GM18498 (cell line): ENCODE data around the gene IL3RA.
"Not testable (repeated sequence)": the region's sequence is repeated elsewhere in the genome, so short reads cannot be mapped to it uniquely, and the experiment has no call there.

Source experiments
- ATAC-seq: cut with Tn5 transposase; IDR thresholded peaks from one replicate; pipeline ENCODE4 v1.9.1; 2021; ENCODE audit warnings: mild to moderate bottlenecking, moderate library complexity; ENCODE audit not compliant: unreplicated experiment

Gene IL3RA

DNA sequence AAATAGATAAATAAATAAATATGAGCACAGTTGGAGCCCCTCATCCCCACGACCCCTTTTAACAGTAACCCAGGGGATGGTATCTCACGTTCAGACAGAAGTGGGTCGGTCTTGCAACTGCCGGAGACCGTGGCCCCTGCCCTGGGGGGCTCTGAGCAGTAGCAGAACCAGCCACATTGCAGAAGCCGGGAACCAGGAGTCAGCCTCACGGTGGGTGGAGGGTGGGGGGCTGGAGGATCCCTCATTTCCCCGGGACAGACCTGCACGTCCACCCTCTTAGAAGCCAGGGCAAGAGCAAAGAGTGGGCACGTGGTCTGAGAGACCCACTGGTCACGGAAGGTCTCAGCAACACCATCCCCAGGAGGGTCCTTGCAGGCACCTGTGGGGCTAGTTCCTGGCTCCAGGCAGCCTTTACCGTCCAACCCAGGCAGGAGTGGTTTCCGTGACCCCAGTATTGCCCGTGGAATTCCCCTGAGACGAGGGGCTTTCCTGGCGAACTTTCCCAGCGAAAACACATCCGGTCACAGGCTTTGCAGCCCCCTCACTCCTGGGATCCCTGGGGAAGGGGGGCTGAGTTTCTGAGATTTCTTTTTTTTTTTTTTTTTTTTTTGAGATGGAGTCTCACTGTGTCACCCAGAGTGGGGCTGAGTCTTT is 8.8 kb upstream of the IL3RA start:
- peak; percentile 38 for ATAC-seq

DNA sequence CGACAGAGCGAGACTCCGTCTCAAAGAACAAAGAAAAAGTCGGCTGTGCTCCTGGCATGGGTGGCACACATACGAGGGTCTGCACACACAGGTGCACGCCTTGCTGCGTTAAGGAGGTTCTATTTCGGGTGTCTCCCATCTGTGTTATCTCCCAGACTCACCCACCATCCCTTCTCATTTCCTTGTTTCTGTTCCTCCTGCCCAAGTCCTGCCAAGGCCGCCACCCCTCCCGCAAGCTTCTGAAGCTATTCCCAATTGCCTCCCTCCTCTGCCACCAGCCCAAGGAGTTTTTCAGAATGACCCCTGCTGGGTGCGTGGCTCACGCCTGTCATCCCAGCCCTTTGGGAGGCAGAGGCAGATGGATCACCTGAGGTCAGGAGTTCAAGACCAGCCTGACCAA is 6.0 kb upstream of the IL3RA start:
- no peak for ATAC-seq

DNA sequence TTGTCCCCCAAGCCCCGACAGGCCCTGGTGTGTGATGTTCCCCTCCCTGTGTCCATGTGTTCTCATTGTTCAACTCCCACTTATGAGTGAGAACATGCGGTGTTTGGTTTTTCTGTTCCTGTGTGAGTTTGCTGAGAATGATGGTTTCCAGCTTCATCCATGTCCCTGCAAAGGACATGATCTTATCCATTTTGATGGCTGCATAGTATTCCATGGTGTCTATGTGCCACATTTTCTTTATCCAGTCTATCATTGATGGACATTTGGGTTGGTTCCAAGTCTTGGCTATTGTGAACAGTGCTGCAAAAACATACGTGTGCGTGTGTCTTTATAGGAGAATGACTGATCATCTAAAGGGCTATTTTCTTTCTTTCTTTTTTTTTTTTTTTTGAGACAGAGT is 4.2 kb upstream of the IL3RA start:
- ATAC-seq = not testable (repeated sequence)

DNA sequence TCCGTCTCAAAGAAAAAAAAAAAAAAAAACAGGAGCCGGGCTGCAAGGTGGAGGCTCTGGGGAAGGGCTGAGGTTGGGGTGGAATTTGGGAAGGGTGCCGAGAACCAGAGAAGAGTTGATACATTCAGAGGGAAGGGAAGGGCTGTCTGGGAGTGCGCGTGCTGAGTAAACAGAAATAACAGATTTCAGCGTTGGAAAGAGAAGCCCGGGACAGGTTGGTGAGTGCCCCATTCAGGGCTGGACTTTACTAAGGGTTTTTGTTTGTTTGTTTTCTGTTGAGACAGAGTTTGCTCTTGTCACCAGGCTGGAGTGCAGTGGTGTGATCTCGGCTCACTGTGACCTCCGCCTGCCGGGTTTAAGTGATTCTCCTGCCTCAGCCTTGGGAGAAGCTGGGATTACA is 1.7 kb upstream of the IL3RA start:
- ATAC-seq = no peak

DNA sequence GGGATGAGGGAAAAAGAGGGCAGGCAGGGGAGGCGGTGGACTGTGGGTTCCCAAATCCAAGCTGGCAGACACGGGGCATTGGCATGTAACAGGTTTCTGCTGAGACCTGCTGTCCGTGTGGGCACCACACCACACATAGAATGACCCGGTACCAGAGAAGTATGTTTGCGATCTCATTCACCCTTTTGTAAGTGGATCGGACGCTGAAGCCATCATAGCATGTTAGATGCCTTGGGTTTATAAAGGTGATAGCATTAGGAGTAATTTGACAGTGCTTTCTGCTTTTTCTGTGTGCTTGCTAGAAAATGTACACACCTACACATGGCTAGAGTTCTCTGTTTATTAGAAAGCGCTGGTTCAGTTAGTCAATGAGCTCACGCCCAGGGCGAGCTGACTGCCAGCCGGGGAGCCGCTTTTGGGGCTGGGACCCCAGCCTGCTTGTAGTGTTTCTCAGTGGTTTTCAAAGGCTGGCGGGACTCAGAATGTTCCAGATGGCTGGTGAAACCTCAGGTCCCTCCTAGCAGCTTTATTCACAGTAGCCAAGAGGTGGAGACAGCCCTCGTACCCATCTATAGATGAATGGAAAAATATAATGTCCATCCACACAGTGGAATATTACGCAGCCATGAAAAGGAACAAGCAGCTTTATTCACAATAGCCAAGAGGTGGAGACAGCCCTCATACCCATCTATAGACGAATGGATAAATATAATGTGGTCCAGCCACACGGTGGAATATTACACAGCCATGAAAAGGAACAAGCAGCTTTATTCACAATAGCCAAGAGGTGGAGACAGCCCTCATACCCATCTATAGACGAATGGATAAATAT is 579 bp downstream of the IL3RA start:
- peak; percentile 38 for ATAC-seq

DNA sequence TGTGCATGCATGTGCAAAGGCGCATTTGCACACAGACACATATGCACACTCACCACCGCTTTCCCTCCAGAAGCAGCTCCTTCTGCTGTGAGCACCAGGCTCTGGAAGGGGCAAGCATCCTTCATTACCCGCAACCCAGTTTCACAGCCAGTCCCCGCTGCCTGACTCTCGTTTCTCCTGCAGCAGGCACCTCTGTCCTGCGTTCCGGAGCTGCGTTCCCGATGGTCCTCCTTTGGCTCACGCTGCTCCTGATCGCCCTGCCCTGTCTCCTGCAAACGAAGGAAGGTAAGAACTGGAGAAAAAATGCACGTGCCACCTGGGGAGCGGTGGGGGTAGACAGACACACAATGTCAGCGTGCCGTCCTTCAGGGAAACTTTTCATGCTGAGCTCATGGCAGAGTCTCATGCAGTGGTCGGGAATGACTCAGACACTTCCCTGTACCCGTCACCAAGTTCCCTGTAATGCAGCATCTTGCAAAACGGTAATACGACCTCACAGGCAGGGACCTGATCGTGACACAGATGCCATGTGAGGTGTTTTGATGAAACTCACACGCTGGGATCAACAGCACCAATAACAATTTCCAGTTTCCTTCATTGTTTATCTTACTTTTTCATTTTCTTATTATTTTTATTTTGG is 5.1 kb downstream of the IL3RA start:
- no peak for ATAC-seq

DNA sequence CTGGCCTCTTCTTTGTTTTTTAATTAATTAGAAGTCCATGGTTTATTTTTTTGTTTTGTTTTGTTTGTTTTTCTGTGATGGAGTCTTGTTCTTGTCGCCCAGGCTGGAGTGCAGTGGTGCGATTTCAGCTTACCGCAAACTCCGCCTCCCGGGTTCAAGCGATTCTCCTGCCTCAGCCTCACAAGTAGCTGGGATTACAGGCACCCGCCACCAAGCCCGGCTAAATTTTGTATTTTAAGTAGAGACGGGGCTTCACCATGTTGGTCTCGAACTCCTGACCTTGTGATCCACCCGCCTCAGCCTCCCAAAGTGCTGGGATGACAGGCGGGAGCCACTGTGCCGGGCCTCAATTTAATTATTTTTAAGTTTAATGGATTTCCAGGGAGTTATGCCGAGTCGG is 13.0 kb downstream of the IL3RA start:
- ATAC-seq = not testable (repeated sequence)

DNA sequence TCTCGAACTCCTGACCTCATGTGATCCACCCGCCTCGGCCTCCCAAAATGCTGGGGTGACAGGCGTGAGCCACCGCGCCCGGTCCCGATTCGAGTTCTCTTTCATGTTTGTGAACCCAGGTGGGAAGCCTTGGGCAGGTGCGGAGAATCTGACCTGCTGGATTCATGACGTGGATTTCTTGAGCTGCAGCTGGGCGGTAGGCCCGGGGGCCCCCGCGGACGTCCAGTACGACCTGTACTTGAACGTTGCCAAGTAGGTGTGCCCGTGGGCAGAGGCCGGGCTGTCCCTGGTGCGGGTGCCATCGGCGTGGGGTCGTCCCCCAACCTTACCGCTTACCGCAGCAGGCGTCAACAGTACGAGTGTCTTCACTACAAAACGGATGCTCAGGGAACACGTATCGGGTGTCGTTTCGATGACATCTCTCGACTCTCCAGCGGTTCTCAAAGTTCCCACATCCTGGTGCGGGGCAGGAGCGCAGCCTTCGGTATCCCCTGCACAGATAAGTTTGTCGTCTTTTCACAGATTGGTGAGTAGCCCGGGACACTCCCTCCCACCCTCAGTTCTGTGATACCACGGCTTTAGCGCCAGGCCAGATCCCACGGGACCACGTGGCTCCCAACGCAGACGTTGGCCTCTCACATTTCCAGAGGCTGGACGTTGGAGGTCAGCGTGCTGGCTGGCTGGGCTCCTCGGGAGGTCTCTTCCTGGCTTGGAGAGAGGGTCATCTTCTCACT is 15.6 kb downstream of the IL3RA start:
- ATAC-seq = no peak

DNA sequence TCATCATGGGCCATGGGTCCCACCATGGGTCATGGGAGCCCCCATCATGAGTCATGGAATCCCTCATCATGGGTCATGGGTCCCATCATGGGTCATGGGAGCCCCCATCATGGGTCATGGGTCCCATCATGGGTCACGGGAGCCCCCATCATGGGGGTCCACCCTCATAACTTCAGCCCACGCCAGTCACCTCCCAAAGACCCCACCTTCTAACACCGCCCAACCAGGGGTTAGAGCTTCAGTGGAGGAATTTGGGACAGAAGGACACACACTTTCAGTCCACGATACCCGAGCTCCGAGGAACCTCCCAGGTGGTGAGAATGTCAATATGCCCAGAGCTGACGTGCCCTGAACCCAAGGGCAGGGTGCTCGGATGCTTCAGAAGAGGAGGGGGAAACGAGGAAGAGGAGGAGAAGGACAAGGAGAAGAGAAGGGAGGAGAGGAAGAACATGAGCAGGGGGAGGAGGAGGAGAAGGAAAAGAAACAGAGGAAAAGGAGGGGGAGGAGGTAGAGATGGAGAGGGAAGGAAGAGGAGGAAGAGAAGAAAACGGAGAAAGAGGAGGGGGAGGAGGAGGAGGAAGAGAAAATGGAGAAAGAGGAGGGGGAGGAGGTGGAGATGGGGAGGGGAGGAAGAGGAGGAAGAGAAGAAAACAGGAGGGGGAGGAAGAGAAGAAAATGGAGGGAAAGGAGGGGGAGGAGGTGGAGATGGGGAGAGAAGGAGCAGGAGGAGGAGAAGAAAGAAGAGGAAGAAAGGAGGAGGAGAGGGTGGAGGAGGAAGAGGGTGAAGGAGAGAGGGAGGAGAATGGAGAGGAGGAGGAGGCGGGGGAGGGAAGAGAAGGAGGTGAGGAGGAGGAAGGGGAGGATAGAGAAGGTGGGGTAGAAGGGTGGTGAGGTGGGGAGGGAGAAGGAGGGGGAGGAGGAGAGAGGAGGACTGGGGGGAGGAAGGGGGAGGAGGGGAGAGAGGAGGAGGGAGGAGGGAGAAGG is 17.7 kb downstream of the IL3RA start:
- ATAC-seq = no peak

DNA sequence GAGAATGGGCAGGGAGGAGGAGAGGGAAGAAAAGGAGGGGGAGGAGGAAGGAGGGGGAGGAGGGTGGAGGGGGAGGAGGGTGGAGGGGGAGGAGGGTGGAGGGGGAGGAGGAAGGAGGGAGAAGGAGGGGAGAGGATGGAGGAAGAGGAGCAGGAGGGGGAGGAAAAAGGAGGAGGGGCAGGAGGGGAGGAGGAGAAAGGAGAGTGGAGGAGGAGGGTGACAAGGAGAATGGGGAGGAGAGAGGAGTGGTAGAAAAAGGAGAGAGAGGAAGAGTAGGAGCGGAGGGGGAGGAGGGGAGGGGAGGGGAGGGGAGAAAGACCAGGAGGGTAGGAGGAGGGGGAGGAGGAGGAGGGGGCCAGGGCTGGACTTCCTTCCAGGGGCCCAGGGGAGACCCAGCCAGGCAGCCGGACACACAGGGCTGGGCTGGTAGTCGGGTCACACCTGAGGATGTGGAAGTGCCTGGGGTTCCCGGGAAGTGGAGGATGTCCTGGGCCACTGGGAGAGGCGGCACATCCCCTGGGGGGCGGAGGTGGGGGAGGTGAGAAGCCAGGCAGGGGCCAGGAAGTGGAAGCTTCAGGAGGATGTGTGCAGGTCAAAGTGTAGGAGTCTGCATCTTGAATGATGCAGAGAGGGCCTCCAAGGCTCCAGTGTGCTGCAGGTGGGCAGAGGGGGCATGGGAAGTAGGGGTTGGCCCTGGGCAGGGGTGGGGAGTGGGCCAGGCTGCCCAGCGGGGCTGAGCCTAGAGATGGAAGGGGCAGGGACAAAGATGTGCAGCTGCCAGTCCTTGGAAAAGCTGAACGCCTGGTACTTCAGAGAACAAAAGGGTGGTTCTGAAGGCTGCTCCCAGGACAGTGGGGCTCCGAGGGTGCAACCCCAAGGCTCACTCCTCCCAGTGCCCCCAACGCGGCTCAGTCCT is 18.8 kb downstream of the IL3RA start:
- no peak for ATAC-seq

DNA sequence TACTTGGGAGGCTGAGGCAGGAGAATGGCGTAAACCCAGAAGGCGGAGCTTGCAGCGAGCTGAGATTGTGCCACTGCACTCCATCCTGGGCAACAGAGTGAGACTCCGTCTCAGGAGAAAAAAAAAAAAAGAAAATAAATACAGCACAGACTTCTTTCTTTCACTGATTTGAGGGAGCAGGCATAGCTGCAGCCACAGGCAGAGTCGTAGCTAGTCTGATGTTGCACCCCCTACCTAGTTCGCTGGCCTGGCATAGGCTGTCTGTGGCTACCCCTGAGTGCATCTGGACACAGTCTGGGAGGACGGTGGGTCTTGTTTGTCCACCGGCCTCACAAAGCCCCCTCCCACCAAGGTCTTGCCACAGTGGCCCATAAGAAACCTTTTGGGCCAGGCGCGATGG is 21.4 kb downstream of the IL3RA start:
- no peak for ATAC-seq

DNA sequence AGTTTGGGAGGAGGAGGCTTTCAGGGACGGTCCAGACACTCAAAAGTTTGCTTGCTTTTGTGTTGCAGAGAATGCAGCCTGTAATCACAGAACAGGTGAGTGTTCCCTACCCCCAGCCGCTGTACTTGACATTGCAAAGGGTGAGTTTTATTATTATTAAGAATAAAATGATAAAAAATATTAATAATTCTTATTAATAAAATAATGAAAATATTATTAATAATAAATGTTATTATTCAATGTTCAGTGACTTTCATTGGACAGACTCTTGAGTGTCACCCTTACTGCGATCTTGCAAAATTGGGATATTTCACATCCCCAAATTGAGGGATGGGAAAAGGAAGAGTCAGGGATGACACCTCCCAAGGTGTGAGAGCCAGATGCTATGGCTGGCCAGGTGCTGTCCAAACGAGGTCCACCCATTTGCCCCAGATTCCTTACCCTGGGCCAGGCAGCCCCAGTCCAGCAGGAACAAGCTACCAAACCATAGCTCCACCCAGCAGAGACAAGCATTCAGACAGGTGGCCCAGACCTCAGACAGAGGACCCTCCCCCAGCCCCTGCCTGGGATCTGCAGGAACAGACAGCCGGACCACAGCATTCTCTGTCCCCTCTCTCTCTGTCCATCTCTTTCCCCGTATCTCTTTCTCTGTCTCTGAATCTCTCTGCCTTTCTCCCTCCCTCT is 22.4 kb downstream of the IL3RA start:
- no peak for ATAC-seq

DNA sequence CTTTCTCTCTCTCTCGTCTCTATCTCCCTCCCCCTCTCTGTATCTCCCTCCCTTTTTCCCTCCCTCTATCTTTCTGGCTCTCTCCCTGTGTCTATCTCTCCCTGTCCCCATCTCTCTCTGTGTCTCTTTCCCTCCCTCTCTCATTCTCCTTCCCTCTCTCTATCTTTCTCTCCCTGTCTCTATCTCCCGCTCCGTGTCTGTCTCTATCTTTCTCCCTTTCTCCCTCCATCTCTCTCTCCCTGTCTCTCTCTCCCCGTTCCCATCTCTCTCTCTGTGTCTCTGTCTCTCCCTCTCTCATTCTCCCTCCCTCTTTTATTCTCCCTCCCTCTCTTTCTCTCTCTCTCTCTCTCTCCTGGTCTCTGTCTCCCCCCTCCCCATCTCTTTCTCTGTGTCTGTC is 22.9 kb downstream of the IL3RA start:
- no peak for ATAC-seq

DNA sequence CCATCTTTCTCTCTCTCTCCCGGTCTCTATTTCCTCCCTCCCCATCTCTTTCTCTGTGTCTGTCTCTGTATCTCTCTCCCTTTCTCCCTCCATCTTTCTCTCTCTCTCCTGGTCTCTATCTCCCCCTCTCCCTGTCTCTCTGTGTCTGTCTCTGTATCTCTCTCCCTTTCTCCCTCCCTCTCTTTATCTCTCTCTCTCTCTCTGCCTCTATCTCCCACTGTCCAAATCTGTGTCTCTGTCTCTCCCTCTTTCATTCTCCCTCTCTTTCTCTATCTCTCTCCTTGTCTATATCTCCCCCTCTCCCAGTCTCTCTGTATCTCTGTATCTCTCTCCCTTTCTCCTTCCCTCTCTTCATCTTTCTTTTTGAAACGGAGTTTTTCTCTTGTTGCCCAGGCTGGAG is 23.6 kb downstream of the IL3RA start:
- no peak for ATAC-seq

DNA sequence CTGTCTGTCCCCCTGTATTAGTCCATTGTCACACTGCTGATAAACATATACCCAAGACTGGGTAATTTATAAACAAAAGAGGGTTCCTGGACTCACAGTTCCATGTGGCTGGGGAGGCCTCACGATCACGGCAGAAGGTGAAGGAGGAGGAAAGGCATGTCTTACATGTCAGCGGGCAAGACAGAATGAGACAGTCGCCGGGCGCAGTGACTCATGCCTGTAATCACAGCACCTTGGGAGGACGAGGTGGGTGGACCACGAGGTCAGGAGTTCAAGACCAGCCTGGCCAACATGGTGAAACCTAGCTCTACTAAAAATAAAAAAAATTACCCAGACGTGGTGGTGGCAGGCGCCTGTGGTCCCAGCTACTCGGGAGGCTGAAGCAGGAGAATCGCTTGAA is 24.7 kb downstream of the IL3RA start:
- ATAC-seq = no peak

DNA sequence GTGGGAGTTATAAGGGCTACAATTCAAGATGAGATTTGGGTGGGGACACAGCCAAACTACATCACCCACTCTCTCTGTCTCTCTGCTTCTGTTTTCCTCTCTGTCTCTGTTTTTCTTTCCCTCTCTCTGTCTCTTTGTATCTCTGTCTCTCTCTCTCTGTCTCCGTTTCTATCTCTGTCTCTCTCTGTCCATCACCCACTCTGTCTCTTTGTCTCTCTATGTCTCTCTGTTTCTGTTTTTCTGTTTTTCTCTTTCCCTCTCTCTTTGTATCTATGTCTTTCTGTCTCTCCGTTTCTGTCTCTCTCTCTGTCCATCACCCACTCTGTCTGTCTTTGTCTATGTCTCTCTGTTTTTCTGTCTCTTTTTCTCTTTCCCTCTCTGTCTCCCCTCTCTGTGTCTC is 25.3 kb downstream of the IL3RA start:
- ATAC-seq = no peak

DNA sequence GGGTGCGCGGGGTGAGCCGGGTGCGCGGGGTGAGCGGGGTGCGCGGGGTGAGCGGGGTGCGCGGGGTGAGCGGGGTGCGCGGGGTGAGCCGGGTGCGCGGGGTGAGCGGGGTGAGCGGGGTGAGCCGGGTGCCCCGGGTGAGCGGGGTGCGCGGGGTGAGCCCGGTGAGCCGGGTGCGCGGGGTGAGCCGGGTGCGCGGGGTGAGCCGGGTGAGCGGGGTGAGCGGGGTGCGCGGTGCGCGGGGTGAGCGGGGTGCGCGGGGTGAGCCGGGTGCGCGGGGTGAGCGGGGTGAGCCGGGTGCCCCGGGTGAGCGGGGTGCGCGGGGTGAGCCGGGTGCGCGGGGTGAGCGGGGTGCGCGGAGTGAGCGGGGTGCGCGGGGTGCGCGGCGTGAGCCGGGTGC is 29.8 kb downstream of the IL3RA start:
- ATAC-seq = not testable (repeated sequence)

DNA sequence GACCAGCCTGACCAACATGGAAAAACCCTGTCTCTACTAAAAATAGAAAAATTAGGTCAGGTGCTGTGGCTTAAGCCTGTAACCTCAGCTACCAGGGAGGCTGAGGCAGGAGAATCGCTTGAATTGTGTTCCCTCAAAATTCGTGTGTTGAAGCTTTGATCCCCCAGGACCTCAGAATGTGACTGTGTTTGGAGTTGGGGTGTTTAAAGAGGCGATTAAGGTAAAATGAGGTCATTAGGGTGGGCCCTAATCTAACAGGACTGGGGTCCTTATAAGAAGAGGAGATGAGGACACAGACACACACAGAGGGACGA is 31.8 kb downstream of the IL3RA start:
- no peak for ATAC-seq

DNA sequence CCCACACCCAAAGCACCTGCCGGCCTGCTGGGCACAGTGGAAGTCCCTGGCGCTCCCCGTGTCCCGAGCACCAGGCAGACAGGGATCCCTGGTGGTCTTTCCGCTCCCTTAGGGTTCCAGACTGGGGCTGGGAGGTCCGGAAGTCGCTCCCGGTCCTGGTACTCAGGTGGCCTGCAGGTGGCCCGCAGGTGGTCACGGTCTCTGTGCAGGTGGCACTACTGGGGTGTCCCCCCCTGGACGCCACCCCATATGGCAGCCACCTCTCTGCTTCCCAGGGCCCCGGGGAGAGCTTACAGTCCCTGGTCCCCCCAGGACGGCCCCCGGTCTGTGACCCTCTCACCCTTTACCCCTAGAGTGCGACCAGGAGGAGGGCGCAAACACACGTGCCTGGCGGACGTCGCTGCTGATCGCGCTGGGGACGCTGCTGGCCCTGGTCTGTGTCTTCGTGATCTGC is 41.7 kb downstream of the IL3RA start:
- ATAC-seq = no peak
